Parathyroid adenoma (tissue), 2 donors: ENCODE results near the gene SLC35F5.

Experiments used
- H2AFZ ChIP-seq: fragments of 300-600 bp; sonication (generic); one replicate; pipeline ENCODE4 v1.7.0; 2017; ENCODE audit warnings: antibody characterized with exemption, mild to moderate bottlenecking
- H3K27ac ChIP-seq: fragments of 300-600 bp; sonication (generic); one replicate; pipeline ENCODE4 v1.7.0; 2017
- H3K27me3 ChIP-seq: fragments of 300-600 bp; sonication (generic); one replicate; pipeline ENCODE4 v1.7.0; 2017; ENCODE audit warnings: low read length; ENCODE audit not compliant: control insufficient read depth, insufficient read depth
- H3K36me3 ChIP-seq: fragments of 300-600 bp; sonication (generic); one replicate; pipeline ENCODE4 v1.7.0; 2017; ENCODE audit warnings: low read length; ENCODE audit not compliant: control insufficient read depth, insufficient read depth
- H3K4me1 ChIP-seq: fragments of 300-600 bp; sonication (generic); one replicate; pipeline ENCODE4 v1.7.0; 2017; ENCODE audit warnings: control low read depth
- H3K4me2 ChIP-seq: fragments of 300-600 bp; sonication (generic); one replicate; pipeline ENCODE4 v1.7.0; 2017; ENCODE audit warnings: low read length
- H3K4me3 ChIP-seq: fragments of 300-600 bp; sonication (generic); one replicate; pipeline ENCODE4 v1.7.0; 2017; ENCODE audit warnings: low read depth, low read length
- H3K79me2 ChIP-seq: fragments of 300-600 bp; sonication (generic); one replicate; pipeline ENCODE4 v1.7.0; 2017; ENCODE audit warnings: control low read depth
- H3K9ac ChIP-seq: fragments of 300-600 bp; sonication (generic); one replicate; pipeline ENCODE4 v1.7.0; 2017; ENCODE audit warnings: mild to moderate bottlenecking
- H3K9me3 ChIP-seq: fragments of 300-600 bp; sonication (generic); one replicate; pipeline ENCODE4 v1.7.0; 2017; ENCODE audit warnings: low read length; ENCODE audit not compliant: control insufficient read depth
- CTCF ChIP-seq: fragments of 300-600 bp; sonication (generic); IDR thresholded peaks from one replicate; pipeline ENCODE4 v1.7.0; 2017; ENCODE audit warnings: antibody characterized with exemption, mild to moderate bottlenecking
- donor health status: primary hyperparathyroidism.

SLC35F5 gene

DNA sequence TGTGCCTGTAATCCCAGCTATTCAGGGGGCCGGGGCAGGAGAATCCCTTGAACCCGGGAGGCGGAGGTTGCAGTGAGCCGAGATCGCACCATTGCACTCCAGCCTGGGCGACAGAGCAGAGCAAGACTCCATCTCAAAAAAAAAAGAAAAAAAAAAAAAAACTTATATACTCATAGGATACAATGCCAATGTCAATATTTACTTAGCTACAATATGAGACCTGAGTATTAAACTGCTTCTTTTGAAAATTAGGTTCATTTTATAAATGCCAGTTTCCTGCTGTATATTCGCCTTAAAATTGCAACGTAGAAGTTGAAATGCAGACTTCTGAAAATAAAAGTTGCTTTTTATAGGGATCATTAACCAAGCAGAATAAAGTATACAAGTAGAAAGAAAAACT lies 2.3 kb downstream of the SLC35F5 start:
- H3K9me3 ChIP-seq = no peaks in the 10 kb centered on the region
- no peaks in the 10 kb centered on the region for H3K4me1 ChIP-seq
- no peak overlapping the region for H2AFZ ChIP-seq
- H3K27ac ChIP-seq = no peak overlapping the region
- H3K36me3 ChIP-seq = no peaks in the 10 kb centered on the region
- H3K27me3 ChIP-seq = no peaks in the 10 kb centered on the region
- no peak for TF ChIP-seq CTCF
- H3K4me3 ChIP-seq = no peak overlapping the region
- no peak overlapping the region for H3K4me2 ChIP-seq
- H3K79me2 ChIP-seq = peaks cover 14% of the 10 kb centered on the region
- H3K9ac ChIP-seq = no peak overlapping the region

- no peak overlapping the region for H3K9ac ChIP-seq
- no peaks in the 10 kb centered on the region for H3K4me1 ChIP-seq
- H3K79me2 ChIP-seq = peaks cover 21% of the 10 kb centered on the region
- no peak overlapping the region for H2AFZ ChIP-seq
- H3K27ac ChIP-seq = no peak overlapping the region
- H3K36me3 ChIP-seq = no peaks in the 10 kb centered on the region
- no peaks in the 10 kb centered on the region for H3K9me3 ChIP-seq
- no peaks in the 10 kb centered on the region for H3K27me3 ChIP-seq
- H3K4me3 ChIP-seq = no peak overlapping the region
- no peak for TF ChIP-seq CTCF
- no peak overlapping the region for H3K4me2 ChIP-seq
Observed at GRCh38 chr2:113750385-113750784, 6.1 kb downstream of the SLC35F5 start.

DNA sequence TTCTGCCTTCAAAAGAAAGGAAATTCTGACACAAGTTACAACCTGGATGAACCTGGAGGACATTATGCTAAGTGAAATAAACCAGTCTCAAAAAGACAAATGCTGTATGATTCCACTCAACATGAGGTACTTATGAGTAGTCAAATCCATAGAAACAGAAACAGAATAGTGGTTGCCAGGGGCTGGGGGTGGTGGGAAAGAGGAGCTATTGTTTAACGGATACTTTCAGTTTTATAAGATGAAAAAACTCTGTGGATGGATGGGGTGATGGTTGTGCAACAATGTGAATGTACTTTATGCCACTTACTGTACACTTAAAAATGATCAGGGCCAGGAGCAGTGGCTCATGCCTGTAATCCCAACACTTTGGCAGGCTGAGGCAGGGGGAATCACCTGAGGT lies 15.4 kb downstream of the SLC35F5 start:
- Histone ChIP-seq H3K36me3 (no peaks in the 10 kb centered on the region), H3K4me2 (no peak overlapping the region), H3K27ac (no peak overlapping the region), H3K9ac (no peak overlapping the region), H3K4me1 (no peaks in the 10 kb centered on the region), H3K9me3 (no peaks in the 10 kb centered on the region), H3K79me2 (no peaks in the 10 kb centered on the region), H3K4me3 (no peak overlapping the region), H2AFZ (no peak overlapping the region), H3K27me3 (no peaks in the 10 kb centered on the region)
- no peak for TF ChIP-seq CTCF

DNA sequence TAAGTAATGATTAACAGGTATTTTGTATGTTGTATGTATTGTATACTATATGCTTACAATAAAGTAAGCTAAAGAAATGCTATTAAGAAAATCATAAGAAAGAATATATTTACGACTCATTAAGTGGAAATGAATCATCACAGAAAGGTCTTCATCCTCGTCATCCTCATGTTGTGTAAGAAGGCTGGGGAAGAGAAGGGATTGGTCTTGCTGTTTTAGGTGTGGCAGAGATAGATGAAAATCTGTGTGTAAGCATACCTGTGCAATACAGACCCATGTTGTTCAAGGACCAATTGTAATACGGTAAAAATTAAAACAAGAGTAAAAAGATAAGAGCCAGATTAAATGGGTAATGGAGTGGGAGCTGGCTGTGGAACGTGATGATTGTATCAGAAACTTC lies 16.6 kb downstream of the SLC35F5 start:
- Histone ChIP-seq H3K79me2 (no peaks in the 10 kb centered on the region), H3K4me2 (no peak overlapping the region), H3K27ac (no peak overlapping the region), H3K27me3 (no peaks in the 10 kb centered on the region), H3K9me3 (no peaks in the 10 kb centered on the region), H3K4me1 (no peaks in the 10 kb centered on the region), H2AFZ (no peak overlapping the region), H3K36me3 (no peaks in the 10 kb centered on the region), H3K4me3 (no peak overlapping the region), H3K9ac (no peak overlapping the region)
- TF ChIP-seq CTCF = no peak

- H3K4me3 ChIP-seq = no peak overlapping the region
- no peak for TF ChIP-seq CTCF
Observed at GRCh38 chr2:113734185-113734584, 22.3 kb downstream of the SLC35F5 start.

More at GRCh38 chr2:113734185-113734584, 22.3 kb downstream of the SLC35F5 start:
- H3K79me2 ChIP-seq = no peaks in the 10 kb centered on the region
- no peaks in the 10 kb centered on the region for H3K27me3 ChIP-seq
- no peaks in the 10 kb centered on the region for H3K36me3 ChIP-seq
- no peaks in the 10 kb centered on the region for H3K9me3 ChIP-seq
- H3K4me1 ChIP-seq = no peaks in the 10 kb centered on the region
- no peak overlapping the region for H3K9ac ChIP-seq
- no peak overlapping the region for H3K27ac ChIP-seq
- no peak overlapping the region for H3K4me2 ChIP-seq
- H2AFZ ChIP-seq = no peak overlapping the region
